Parathyroid adenoma (tissue), 2 donors: ENCODE results near the gene CHCHD3.

Source experiments
- H2AFZ ChIP-seq: fragments of 300-600 bp; sonication (generic); one replicate; pipeline ENCODE4 v1.7.0; 2017; ENCODE audit warnings: antibody characterized with exemption, mild to moderate bottlenecking
- H3K27ac ChIP-seq: fragments of 300-600 bp; sonication (generic); one replicate; pipeline ENCODE4 v1.7.0; 2017
- H3K27me3 ChIP-seq: fragments of 300-600 bp; sonication (generic); one replicate; pipeline ENCODE4 v1.7.0; 2017; ENCODE audit warnings: low read length; ENCODE audit not compliant: control insufficient read depth, insufficient read depth
- H3K36me3 ChIP-seq: fragments of 300-600 bp; sonication (generic); one replicate; pipeline ENCODE4 v1.7.0; 2017; ENCODE audit warnings: low read length; ENCODE audit not compliant: control insufficient read depth, insufficient read depth
- H3K4me1 ChIP-seq: fragments of 300-600 bp; sonication (generic); one replicate; pipeline ENCODE4 v1.7.0; 2017; ENCODE audit warnings: control low read depth
- H3K4me2 ChIP-seq: fragments of 300-600 bp; sonication (generic); one replicate; pipeline ENCODE4 v1.7.0; 2017; ENCODE audit warnings: low read length
- H3K4me3 ChIP-seq: fragments of 300-600 bp; sonication (generic); one replicate; pipeline ENCODE4 v1.7.0; 2017; ENCODE audit warnings: low read depth, low read length
- H3K79me2 ChIP-seq: fragments of 300-600 bp; sonication (generic); one replicate; pipeline ENCODE4 v1.7.0; 2017; ENCODE audit warnings: control low read depth
- H3K9ac ChIP-seq: fragments of 300-600 bp; sonication (generic); one replicate; pipeline ENCODE4 v1.7.0; 2017; ENCODE audit warnings: mild to moderate bottlenecking
- H3K9me3 ChIP-seq: fragments of 300-600 bp; sonication (generic); one replicate; pipeline ENCODE4 v1.7.0; 2017; ENCODE audit warnings: low read length; ENCODE audit not compliant: control insufficient read depth
- CTCF ChIP-seq: fragments of 300-600 bp; sonication (generic); IDR thresholded peaks from one replicate; pipeline ENCODE4 v1.7.0; 2017; ENCODE audit warnings: antibody characterized with exemption, mild to moderate bottlenecking
- donor health status: primary hyperparathyroidism.

The CHCHD3 gene

GRCh38 chr7:132942701-132943100 lies 139.2 kb downstream of the CHCHD3 start:
- no peak for TF ChIP-seq CTCF
- Histone ChIP-seq H3K27me3 (no peaks in the 10 kb centered on the region), H3K36me3 (no peaks in the 10 kb centered on the region), H3K4me1 (no peaks in the 10 kb centered on the region), H3K9me3 (no peaks in the 10 kb centered on the region), H3K27ac (no peak overlapping the region), H3K4me3 (no peak overlapping the region), H3K9ac (no peak overlapping the region), H2AFZ (no peak overlapping the region), H3K79me2 (no peaks in the 10 kb centered on the region), H3K4me2 (no peak overlapping the region)

- Histone ChIP-seq H3K36me3 (no peaks in the 10 kb centered on the region), H3K27ac (no peak overlapping the region), H3K9ac (no peak overlapping the region), H3K9me3 (no peaks in the 10 kb centered on the region), H3K4me3 (no peak overlapping the region), H3K27me3 (no peaks in the 10 kb centered on the region), H3K79me2 (no peaks in the 10 kb centered on the region), H3K4me2 (no peak overlapping the region), H2AFZ (no peak overlapping the region), H3K4me1 (no peaks in the 10 kb centered on the region)
- no peak for TF ChIP-seq CTCF
Measured at GRCh38 chr7:132941905-132942304, 140.0 kb downstream of the CHCHD3 start.

- no peak for TF ChIP-seq CTCF
Measured at GRCh38 chr7:132941428-132941827, 140.5 kb downstream of the CHCHD3 start.

GRCh38 chr7:132940084-132940483 lies 141.8 kb downstream of the CHCHD3 start:
- Histone ChIP-seq H3K27me3 (no peaks in the 10 kb centered on the region), H3K79me2 (no peaks in the 10 kb centered on the region), H3K9me3 (no peaks in the 10 kb centered on the region), H3K36me3 (no peaks in the 10 kb centered on the region), H3K4me1 (no peaks in the 10 kb centered on the region), H3K27ac (no peak overlapping the region), H3K9ac (no peak overlapping the region), H3K4me2 (no peak overlapping the region), H3K4me3 (no peak overlapping the region), H2AFZ (no peak overlapping the region)
- no peak for TF ChIP-seq CTCF

More at GRCh38 chr7:132941428-132941827, 140.5 kb downstream of the CHCHD3 start:
- H3K27ac ChIP-seq = no peak overlapping the region
- no peaks in the 10 kb centered on the region for H3K27me3 ChIP-seq
- H3K9ac ChIP-seq = no peak overlapping the region
- no peaks in the 10 kb centered on the region for H3K4me1 ChIP-seq
- H3K36me3 ChIP-seq = no peaks in the 10 kb centered on the region
- no peak overlapping the region for H3K4me3 ChIP-seq
- H3K79me2 ChIP-seq = no peaks in the 10 kb centered on the region
- no peaks in the 10 kb centered on the region for H3K9me3 ChIP-seq
- no peak overlapping the region for H2AFZ ChIP-seq
- no peak overlapping the region for H3K4me2 ChIP-seq

- no peak overlapping the region for H3K27ac ChIP-seq
- no peaks in the 10 kb centered on the region for H3K4me1 ChIP-seq
- H3K27me3 ChIP-seq = no peaks in the 10 kb centered on the region
- no peak overlapping the region for H3K4me3 ChIP-seq
- H2AFZ ChIP-seq = no peak overlapping the region
- H3K9me3 ChIP-seq = no peaks in the 10 kb centered on the region
- no peaks in the 10 kb centered on the region for H3K79me2 ChIP-seq
- H3K36me3 ChIP-seq = no peaks in the 10 kb centered on the region
- H3K4me2 ChIP-seq = no peak overlapping the region
- no peak for TF ChIP-seq CTCF
- no peak overlapping the region for H3K9ac ChIP-seq
Measured at GRCh38 chr7:132939495-132939894, 142.4 kb downstream of the CHCHD3 start.
